GM23248 (cell line): ENCODE results near the gene SETX. TPM values are rescaled to one million over a fixed set of nuclear protein-coding genes. Genes with fewer than 3 reads are reported as not detected.

Experiments used
- DNase-seq: peaks from one replicate; pipeline ENCODE4 v3.0.0-alpha.2; 2015
- H2AFZ ChIP-seq: fragments of 200-600 bp; sonication (generic); 2 replicates; pipeline ENCODE4 v1.6.1; 2016; ENCODE audit warnings: antibody characterized with exemption
- H3F3A ChIP-seq: fragments of 200-600 bp; sonication (generic); 2 replicates; pipeline ENCODE4 v1.6.1; 2016; ENCODE audit warnings: mild to moderate bottlenecking, antibody characterized with exemption, mixed run types; ENCODE audit not compliant: insufficient read depth
- H3K27ac ChIP-seq: fragments of 200-600 bp; sonication (generic); 2 replicates; pipeline ENCODE4 v1.5.1; 2016; ENCODE audit warnings: mild to moderate bottlenecking
- H3K27me3 ChIP-seq: fragments of 200-600 bp; sonication (generic); replicated peaks from 2 replicates; pipeline ENCODE4 v1.6.1; 2016; ENCODE audit warnings: mild to moderate bottlenecking; ENCODE audit not compliant: insufficient read depth
- H3K36me3 ChIP-seq: fragments of 200-600 bp; sonication (generic); 2 replicates; pipeline ENCODE4 v1.6.1; 2016; ENCODE audit warnings: low read depth, mild to moderate bottlenecking
- H3K4me1 ChIP-seq: fragments of 200-600 bp; sonication (generic); 2 replicates; pipeline ENCODE4 v1.6.1; 2016; ENCODE audit warnings: mild to moderate bottlenecking; ENCODE audit not compliant: insufficient read depth
- H3K4me2 ChIP-seq: fragments of 200-600 bp; sonication (generic); one replicate; pipeline ENCODE4 v1.6.1; 2016; ENCODE audit warnings: mild to moderate bottlenecking; ENCODE audit not compliant: unreplicated experiment
- H3K4me3 ChIP-seq: fragments of 200-600 bp; sonication (generic); 2 replicates; pipeline ENCODE4 v1.5.1; 2016; ENCODE audit warnings: mild to moderate bottlenecking
- H3K79me2 ChIP-seq: fragments of 200-600 bp; sonication (generic); 2 replicates; pipeline ENCODE4 v1.6.1; 2016; ENCODE audit warnings: mild to moderate bottlenecking; ENCODE audit not compliant: insufficient read depth
- H3K9ac ChIP-seq: fragments of 200-600 bp; sonication (generic); 2 replicates; pipeline ENCODE4 v1.6.1; 2016; ENCODE audit warnings: mild to moderate bottlenecking
- H3K9me2 ChIP-seq: fragments of 200-600 bp; sonication (generic); 2 replicates; pipeline ENCODE4 v1.6.1; 2016; ENCODE audit warnings: mixed run types, mild to moderate bottlenecking, moderate library complexity; ENCODE audit not compliant: insufficient read depth
- H3K9me3 ChIP-seq: fragments of 200-600 bp; sonication (generic); one replicate; pipeline ENCODE4 v1.6.1; 2017; ENCODE audit warnings: low read depth
- H4K20me1 ChIP-seq: fragments of 200-600 bp; sonication (generic); 2 replicates; pipeline ENCODE4 v1.6.0; 2016; ENCODE audit not compliant: insufficient read depth
- EZH2 ChIP-seq: fragments of 200-600 bp; sonication (generic); IDR thresholded peaks from 2 replicates; pipeline ENCODE4 v1.6.1; 2018; ENCODE audit warnings: antibody characterized with exemption, mild to moderate bottlenecking; ENCODE audit not compliant: insufficient read depth, poor library complexity, severe bottlenecking
- EZH2phosphoT487 ChIP-seq: fragments of 200-600 bp; sonication (generic); IDR thresholded peaks from 2 replicates; pipeline ENCODE4 v1.6.1; 2018; ENCODE audit warnings: antibody characterized with exemption, moderate library complexity, mild to moderate bottlenecking, low read depth; ENCODE audit not compliant: insufficient read depth
- WGBS, 2 experiments: methylation state at CpG; one replicate each; pipeline ENCODE4 v1.1.6; 2015 to 2017; ENCODE audit warnings: low lambda C conversion rate in 2 of 2, low coverage in 1 of 2; ENCODE audit errors: missing lambda C conversion rate in 2 of 2; 5-methylcytosine and 5-hydroxymethylcytosine counted together
- in situ Hi-C: fragments of 300-500 bp; cut with MboI; formaldehyde crosslinking; loops from 2 replicates; pipeline ENCODE4 v1.15.0; 2020
- polyA plus RNA-seq: library from polyadenylated mRNA; unstranded; fragments of >200 nt; fragmentation: Nextera tagmentation; extraction: Ambion mirVana; gene quantifications from 2 replicates; pipeline ENCODE4 v1.2.1, GENCODE V29; 2016
- total RNA-seq: library from RNA; depleted of rRNA; stranded (reverse); fragments of >200 nt; shearing (Covaris generic); gene quantifications from 2 replicates; pipeline ENCODE4 v1.2.3, GENCODE V29; 2014

The SETX gene
- total and polyA plus RNA-seq, 2 experiments from 2014 or later = 15.6 to 47.3 TPM

DNA sequence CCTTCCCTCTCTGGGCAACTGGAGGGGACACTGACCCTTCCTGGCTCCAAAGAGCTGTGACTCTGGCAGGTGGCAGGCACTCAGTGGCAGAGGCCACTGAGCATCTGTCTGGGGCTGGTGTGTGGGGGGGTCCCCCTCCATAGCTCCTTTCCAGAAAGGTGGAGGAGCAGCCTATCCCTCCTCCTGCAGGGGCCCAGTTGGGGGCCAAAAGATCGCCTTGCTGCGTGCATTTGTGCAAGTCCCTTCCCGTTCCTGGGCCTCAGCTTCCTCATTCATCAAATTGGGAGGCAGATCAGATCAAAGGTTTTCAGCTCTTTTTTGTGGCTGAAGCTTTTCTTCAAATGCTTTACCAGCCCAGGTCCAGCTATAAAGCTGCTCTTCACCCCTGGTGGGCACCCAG is 115.3 kb downstream of the SETX start:
- TF ChIP-seq EZH2 = no peak
- no peak for TF ChIP-seq EZH2phosphoT487
- Histone ChIP-seq H3F3A (no peaks in the 10 kb centered on the region), H3K27ac (no peak overlapping the region), H3K4me3 (no peak overlapping the region), H3K4me2 (no peak overlapping the region), H3K9me3 (no peaks in the 10 kb centered on the region), H3K4me1 (no peaks in the 10 kb centered on the region), H3K36me3 (no peaks in the 10 kb centered on the region), H2AFZ (no peak overlapping the region), H3K79me2 (no peaks in the 10 kb centered on the region), H3K9ac (no peak overlapping the region), H4K20me1 (no peaks in the 10 kb centered on the region), H3K27me3 (peaks cover 32% of the 10 kb centered on the region), H3K9me2 (no peaks in the 10 kb centered on the region)
- in situ Hi-C loops = loop anchor here (25.0 kb wide), 1 partner anchor 98 kb away; no protein-coding TSS in a partner anchor
- 11 to 13% methylated on average over 3 of the region's 3 CpGs for WGBS, 2 experiments
- no peak for DNase-seq

DNA sequence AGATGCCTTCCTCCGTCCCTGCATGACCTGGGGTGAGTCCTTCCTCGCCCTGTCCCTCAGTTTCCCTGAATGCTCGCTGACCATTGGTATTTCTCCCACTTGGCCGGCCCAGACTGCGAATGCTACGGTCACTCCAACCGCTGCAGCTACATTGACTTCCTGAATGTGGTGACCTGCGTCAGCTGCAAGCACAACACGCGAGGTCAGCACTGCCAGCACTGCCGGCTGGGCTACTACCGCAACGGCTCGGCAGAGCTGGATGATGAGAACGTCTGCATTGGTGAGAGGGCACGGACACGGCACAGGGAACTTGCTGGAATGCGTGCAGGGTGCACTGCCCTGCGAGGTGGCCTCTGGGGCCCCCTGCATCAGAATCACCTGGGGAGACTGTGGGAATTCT is 115.8 kb downstream of the SETX start:
- Histone ChIP-seq H3K4me3 (no peak overlapping the region), H3K4me1 (no peaks in the 10 kb centered on the region), H4K20me1 (no peaks in the 10 kb centered on the region), H3K27me3 (peaks cover 38% of the 10 kb centered on the region), H3K36me3 (no peaks in the 10 kb centered on the region), H3K79me2 (no peaks in the 10 kb centered on the region), H3K9me3 (no peaks in the 10 kb centered on the region), H3K27ac (no peak overlapping the region), H3F3A (no peaks in the 10 kb centered on the region), H3K9ac (no peak overlapping the region), H3K9me2 (no peaks in the 10 kb centered on the region), H2AFZ (no peak overlapping the region), H3K4me2 (no peak overlapping the region)
- DNase-seq = no peak
- in situ Hi-C loops = loop anchor here (25.0 kb wide), 1 partner anchor 98 kb away; no protein-coding TSS in a partner anchor
- WGBS, 2 experiments = 61 to 62% methylated on average over 19 of the region's 19 CpGs
- TF ChIP-seq EZH2 (no peak), EZH2phosphoT487 (no peak)

DNA sequence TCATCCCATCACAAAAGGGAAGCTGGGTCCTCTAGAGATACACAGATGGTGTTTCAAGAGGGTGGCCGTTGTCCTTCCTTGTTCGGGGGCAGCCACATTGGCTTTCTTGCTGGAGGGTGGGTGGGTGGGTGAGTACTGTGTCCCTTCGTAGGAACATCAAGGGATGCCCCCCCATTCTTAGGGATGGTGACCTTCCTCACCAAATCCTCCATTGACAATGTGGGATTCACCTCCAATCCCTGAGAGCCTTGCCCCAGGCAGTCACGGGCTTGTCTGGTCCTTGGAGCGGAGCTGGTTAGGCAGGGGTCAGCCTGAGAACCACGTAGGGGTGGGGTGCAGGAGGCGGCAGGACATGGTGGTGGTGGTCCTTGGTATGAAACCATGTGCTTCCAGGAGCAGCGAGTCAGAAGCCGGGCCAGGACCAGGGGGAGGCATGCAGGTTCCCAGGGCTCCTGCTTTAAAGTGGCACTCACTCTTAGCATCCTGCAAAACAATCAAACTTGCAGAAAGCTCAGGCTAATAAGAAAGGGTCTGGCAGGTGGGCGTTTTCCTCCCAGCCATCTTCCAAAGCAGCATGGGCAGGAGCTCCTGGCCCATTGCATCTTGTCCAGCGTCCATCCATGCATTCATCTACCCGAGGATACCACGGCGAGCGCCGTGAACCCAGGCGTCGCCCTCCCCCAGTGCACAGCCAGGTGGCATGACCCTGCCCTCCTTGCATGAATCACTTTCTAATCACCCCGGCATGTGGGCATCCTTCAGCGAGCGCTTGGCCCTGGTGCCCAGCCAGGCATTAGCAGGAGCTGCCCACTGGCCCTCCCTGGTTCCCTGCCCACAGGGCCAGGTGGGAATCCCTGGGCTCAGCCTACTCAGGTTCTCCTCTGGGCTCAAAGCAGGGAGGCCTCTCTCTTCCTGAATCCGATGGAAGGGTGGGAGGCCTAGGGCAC is 116.5 kb downstream of the SETX start:
- no peaks in the 10 kb centered on the region for H3K4me1 ChIP-seq
- DNase-seq = no peak
- 51 to 59% methylated on average over 21 to 22 of the region's 22 CpGs for WGBS, 2 experiments

DNA sequence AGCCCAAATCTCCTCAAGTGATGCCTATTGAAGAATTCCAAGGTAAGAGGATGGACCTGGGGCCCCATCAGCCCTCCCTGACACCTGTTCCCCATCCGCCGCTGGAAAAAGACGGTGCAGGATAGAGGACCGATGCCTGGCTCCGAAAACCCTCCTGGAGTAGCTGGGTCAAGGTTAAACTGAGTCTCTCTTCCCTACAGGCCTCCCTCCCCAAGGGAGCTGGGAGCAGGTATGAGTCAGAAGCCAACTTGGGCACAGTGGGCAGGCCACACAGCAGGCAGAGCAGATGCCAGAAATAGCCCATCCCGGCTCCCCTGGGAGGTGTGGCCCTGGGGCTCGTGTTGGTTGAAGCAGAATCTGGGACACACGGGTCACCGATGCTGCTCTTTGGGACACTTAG is 117.3 kb downstream of the SETX start:
- Histone ChIP-seq H3F3A (no peaks in the 10 kb centered on the region), H3K79me2 (no peaks in the 10 kb centered on the region), H3K27ac (no peak overlapping the region), H3K36me3 (no peaks in the 10 kb centered on the region), H3K4me3 (no peak overlapping the region), H2AFZ (no peak overlapping the region), H3K27me3 (peaks cover 49% of the 10 kb centered on the region), H3K9me3 (no peaks in the 10 kb centered on the region), H3K9ac (no peak overlapping the region), H3K4me2 (no peak overlapping the region), H4K20me1 (no peaks in the 10 kb centered on the region), H3K4me1 (no peaks in the 10 kb centered on the region), H3K9me2 (no peaks in the 10 kb centered on the region)
- TF ChIP-seq EZH2phosphoT487 (no peak), EZH2 (no peak)
- 60 to 62% methylated on average over 9 of the region's 9 CpGs for WGBS, 2 experiments
- in situ Hi-C loops = loop anchor here (25.0 kb wide), 1 partner anchor 100 kb away; no protein-coding TSS in a partner anchor
- peak; percentile 48 for DNase-seq

More for the DNA sequence above, 116.5 kb downstream of the SETX start:
- Histone ChIP-seq H3K4me3 (no peak overlapping the region), H3K9me3 (no peaks in the 10 kb centered on the region), H3F3A (no peaks in the 10 kb centered on the region), H3K27me3 (peaks cover 45% of the 10 kb centered on the region), H4K20me1 (no peaks in the 10 kb centered on the region), H3K27ac (no peak overlapping the region), H3K79me2 (no peaks in the 10 kb centered on the region), H2AFZ (no peak overlapping the region), H3K36me3 (no peaks in the 10 kb centered on the region), H3K4me2 (no peak overlapping the region), H3K9me2 (no peaks in the 10 kb centered on the region), H3K9ac (no peak overlapping the region)
- in situ Hi-C loops = loop anchor here (25.0 kb wide), 1 partner anchor 99 kb away; no protein-coding TSS in a partner anchor
- TF ChIP-seq EZH2 (no peak), EZH2phosphoT487 (no peak)
